ENCODE measurements around the gene TTC5.
"Not testable (repeated sequence)": the region's sequence is repeated elsewhere in the genome, so short reads cannot be mapped to it uniquely, and the experiment has no call there.

The TTC5 gene

DNA sequence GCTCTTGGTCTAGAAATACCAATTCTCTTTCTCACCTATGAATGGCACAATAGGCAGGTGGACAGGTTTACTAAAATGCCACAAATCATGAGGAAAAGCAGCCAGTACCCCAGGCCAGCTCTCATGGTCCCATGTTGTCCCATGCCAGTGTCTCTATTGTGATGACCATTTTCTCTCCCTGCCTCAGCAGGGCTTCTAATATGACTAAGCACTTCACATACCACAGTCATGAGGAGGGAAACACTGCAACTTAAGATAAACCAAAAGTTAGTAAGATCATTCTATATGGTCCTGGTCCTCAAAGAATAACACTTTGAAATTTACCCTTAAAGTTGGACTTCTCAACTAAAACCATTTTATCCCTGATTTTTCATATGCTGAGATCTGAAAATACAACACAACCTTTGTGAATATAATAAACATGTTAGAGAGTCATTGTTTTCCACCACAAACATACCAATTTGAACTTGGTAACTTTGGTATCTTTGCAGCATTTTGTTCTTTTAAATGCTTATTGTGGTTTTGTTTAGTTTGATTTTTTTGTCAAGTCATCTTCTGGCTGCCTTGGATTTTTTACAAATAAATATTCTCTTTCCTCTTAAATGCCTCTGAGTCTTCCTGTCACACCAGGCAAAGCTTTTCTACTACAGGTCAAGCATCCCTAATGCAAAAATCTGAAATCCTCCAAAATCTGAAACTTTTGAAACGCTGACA is 3.6 kb downstream of the TTC5 start:
- no peak overlapping the region for H3K27ac ChIP-seq (ENCODE audit: low read depth, low read length)
- H3K9ac ChIP-seq (ENCODE audit: low read depth, low read length), result no peak overlapping the region
- no peaks in the 10 kb centered on the region for H3K9me3 ChIP-seq (ENCODE audit: control insufficient read depth, insufficient read depth, low read length)
- no peaks in the 10 kb centered on the region for H3K27me3 ChIP-seq (ENCODE audit: control insufficient read depth, insufficient read depth, low read length)
- H3K36me3 ChIP-seq (ENCODE audit: control insufficient read depth, insufficient read depth, low read length), result peaks cover 37% of the 10 kb centered on the region
- no peaks in the 10 kb centered on the region for H3K4me1 ChIP-seq (ENCODE audit: control insufficient read depth, insufficient read depth, low read length)
- H3K4me3 ChIP-seq (ENCODE audit: low read depth, low read length), result no peak overlapping the region

DNA sequence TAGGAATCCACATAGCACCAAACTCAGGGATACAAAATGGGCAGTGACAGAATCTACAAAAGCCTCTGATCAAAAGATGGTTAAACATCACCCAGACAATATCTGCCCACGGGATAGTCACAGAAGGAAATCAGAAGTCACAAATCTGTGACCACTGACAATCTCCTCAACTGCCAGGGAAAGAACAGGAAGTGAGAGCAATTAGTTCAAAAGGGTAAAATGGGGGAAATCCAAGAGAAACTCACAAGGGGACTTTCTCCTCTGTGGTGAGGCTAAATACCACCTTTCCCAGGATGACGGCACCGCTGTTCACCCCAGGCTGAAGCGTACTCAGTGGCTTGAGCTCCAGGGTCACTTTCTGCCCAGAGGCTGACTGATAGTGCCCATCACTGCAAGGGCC is 10.7 kb downstream of the TTC5 start:
- H3K9me3 ChIP-seq (ENCODE audit: control insufficient read depth, insufficient read depth, low read length), result no peaks in the 10 kb centered on the region
- no peak overlapping the region for H3K9ac ChIP-seq (ENCODE audit: low read depth, low read length)

DNA sequence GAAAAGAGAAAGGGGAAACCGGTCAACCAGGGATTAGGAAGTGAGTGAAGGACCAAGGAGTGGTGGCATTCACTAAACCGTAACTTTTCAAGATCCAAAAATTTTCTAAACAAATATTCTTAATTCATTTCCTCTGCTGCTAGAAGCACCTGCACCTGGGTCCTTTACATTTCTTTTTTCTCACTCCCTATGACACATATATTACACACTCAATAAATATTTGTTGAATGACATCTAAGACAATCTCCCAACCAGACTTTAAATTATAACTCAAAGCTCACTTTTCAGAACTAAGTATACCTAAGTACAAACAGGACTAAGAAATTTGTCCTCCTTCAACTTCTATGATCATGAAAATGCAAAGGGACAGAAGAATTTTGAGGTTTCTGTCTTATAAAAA is 11.1 kb downstream of the TTC5 start:
- Histone ChIP-seq H3K36me3 (ENCODE audit: control insufficient read depth, insufficient read depth, low read length) (peaks cover 87% of the 10 kb centered on the region), H3K4me1 (ENCODE audit: control insufficient read depth, insufficient read depth, low read length) (no peaks in the 10 kb centered on the region)

More for the DNA sequence above, 10.7 kb downstream of the TTC5 start:
- no peaks in the 10 kb centered on the region for H3K4me1 ChIP-seq (ENCODE audit: control insufficient read depth, insufficient read depth, low read length)
- H3K27me3 ChIP-seq (ENCODE audit: control insufficient read depth, insufficient read depth, low read length), result no peaks in the 10 kb centered on the region
- H3K36me3 ChIP-seq (ENCODE audit: control insufficient read depth, insufficient read depth, low read length), result peaks cover 83% of the 10 kb centered on the region
- H3K27ac ChIP-seq (ENCODE audit: low read depth, low read length), result no peak overlapping the region
- H3K4me3 ChIP-seq (ENCODE audit: low read depth, low read length), result no peak overlapping the region

DNA sequence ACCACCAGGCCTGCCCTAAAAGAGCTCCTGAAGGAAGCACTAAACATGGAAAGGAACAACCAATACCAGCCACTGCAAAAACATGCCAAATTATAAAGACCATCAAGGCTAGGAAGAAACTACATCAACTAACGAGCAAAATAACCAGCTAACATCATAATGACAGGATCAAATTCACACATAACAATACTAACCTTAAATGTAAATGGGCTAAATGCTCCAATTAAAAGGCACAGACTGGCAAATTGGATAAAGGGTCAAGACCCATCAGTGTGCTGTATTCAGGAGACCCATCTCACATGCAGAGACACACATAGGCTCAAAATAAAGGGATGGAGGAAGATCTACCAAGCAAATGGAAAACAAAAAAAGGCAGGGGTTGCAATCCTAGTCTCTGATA is 23.8 kb downstream of the TTC5 start:
- H3K36me3 ChIP-seq (ENCODE audit: control insufficient read depth, insufficient read depth, low read length); H3K27me3 ChIP-seq (ENCODE audit: control insufficient read depth, insufficient read depth, low read length); H3K27ac ChIP-seq (ENCODE audit: low read depth, low read length); H3K9ac ChIP-seq (ENCODE audit: low read depth, low read length); H3K4me3 ChIP-seq (ENCODE audit: low read depth, low read length); H3K4me1 ChIP-seq (ENCODE audit: control insufficient read depth, insufficient read depth, low read length): not testable (repeated sequence)
- H3K9me3 ChIP-seq (ENCODE audit: control insufficient read depth, insufficient read depth, low read length), result peaks cover 15% of the 10 kb centered on the region; the same call in 1 of the 2 replicates

More for the DNA sequence above, 11.1 kb downstream of the TTC5 start:
- H3K9ac ChIP-seq (ENCODE audit: low read depth, low read length), result no peak overlapping the region
- no peak overlapping the region for H3K4me3 ChIP-seq (ENCODE audit: low read depth, low read length)
- H3K27ac ChIP-seq (ENCODE audit: low read depth, low read length), result no peak overlapping the region
- H3K27me3 ChIP-seq (ENCODE audit: control insufficient read depth, insufficient read depth, low read length), result no peaks in the 10 kb centered on the region
- H3K9me3 ChIP-seq (ENCODE audit: control insufficient read depth, insufficient read depth, low read length), result no peaks in the 10 kb centered on the region

DNA sequence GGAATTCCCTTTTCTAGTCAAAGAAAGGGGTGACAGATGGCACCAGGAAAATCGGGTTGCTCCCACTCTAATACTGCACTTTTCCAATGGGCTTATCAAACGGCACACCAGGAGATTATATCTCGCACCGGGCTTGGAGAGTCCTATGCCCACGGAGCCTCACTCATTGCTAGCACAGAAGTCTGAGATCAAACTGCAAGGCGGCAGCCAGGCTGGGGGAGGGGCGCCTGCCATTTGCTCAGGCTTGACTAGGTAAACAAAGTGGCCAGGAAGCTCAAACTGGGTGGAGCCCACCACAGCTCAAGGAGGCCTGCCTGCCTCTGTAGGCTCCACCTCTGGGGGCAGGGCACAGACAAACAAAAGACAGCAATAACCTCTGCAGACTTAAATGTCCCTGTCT is 25.5 kb downstream of the TTC5 start:
- H3K4me1 ChIP-seq (ENCODE audit: control insufficient read depth, insufficient read depth, low read length); H3K4me3 ChIP-seq (ENCODE audit: low read depth, low read length); H3K27me3 ChIP-seq (ENCODE audit: control insufficient read depth, insufficient read depth, low read length); H3K27ac ChIP-seq (ENCODE audit: low read depth, low read length); H3K9ac ChIP-seq (ENCODE audit: low read depth, low read length); H3K36me3 ChIP-seq (ENCODE audit: control insufficient read depth, insufficient read depth, low read length): not testable (repeated sequence)
- peaks cover 23% of the 10 kb centered on the region; the same call in 1 of the 2 replicates for H3K9me3 ChIP-seq (ENCODE audit: control insufficient read depth, insufficient read depth, low read length)

DNA sequence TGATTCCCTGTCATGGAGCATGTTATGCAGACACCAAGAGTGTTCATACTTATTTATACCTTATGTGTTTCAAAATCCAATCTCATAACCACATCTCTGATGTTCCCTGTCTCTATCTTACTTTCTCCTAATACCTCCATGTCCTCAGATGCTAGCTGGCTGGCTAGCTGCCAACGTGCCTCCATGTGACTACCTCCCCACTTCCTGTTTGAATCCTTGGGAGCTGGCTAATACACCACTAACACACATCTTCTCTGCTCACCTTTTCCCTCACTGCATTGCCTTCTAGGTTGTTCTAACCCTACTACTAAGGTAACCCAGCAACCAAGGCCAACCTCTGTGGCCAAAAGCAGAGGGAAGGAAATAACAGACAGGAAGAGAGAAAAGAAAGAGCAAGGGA is 27.3 kb downstream of the TTC5 start:
- H3K4me1 ChIP-seq (ENCODE audit: control insufficient read depth, insufficient read depth, low read length), result no peaks in the 10 kb centered on the region
- H3K36me3 ChIP-seq (ENCODE audit: control insufficient read depth, insufficient read depth, low read length), result no peaks in the 10 kb centered on the region
- peaks cover 40% of the 10 kb centered on the region for H3K9me3 ChIP-seq (ENCODE audit: control insufficient read depth, insufficient read depth, low read length)
- no peak overlapping the region for H3K4me3 ChIP-seq (ENCODE audit: low read depth, low read length)
- H3K27ac ChIP-seq (ENCODE audit: low read depth, low read length), result no peak overlapping the region
- no peaks in the 10 kb centered on the region for H3K27me3 ChIP-seq (ENCODE audit: control insufficient read depth, insufficient read depth, low read length)
- no peak overlapping the region for H3K9ac ChIP-seq (ENCODE audit: low read depth, low read length)

DNA sequence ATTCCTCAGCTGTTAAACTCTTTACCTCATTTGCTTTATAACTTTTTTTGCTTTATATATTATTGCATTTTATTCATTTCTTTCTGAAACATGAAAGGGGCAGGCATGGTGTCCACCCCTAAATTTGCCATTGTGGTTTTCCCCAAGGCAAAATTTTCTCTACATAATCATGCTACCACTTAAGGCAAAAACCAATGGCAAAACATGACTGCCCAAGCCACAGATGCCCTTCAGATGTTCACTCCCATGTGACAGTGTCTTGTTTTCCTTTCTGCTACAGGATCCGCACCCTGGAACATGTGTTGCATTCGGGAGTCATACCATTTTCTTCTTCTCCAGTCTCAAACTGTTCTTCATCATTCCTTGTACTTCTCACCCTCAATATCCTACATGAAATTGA is 28.3 kb downstream of the TTC5 start:
- Histone ChIP-seq H3K27ac (ENCODE audit: low read depth, low read length) (no peak overlapping the region), H3K4me3 (ENCODE audit: low read depth, low read length) (no peak overlapping the region), H3K4me1 (ENCODE audit: control insufficient read depth, insufficient read depth, low read length) (no peaks in the 10 kb centered on the region), H3K9me3 (ENCODE audit: control insufficient read depth, insufficient read depth, low read length) (peaks cover 49% of the 10 kb centered on the region), H3K36me3 (ENCODE audit: control insufficient read depth, insufficient read depth, low read length) (no peaks in the 10 kb centered on the region), H3K27me3 (ENCODE audit: control insufficient read depth, insufficient read depth, low read length) (no peaks in the 10 kb centered on the region), H3K9ac (ENCODE audit: low read depth, low read length) (no peak overlapping the region)

DNA sequence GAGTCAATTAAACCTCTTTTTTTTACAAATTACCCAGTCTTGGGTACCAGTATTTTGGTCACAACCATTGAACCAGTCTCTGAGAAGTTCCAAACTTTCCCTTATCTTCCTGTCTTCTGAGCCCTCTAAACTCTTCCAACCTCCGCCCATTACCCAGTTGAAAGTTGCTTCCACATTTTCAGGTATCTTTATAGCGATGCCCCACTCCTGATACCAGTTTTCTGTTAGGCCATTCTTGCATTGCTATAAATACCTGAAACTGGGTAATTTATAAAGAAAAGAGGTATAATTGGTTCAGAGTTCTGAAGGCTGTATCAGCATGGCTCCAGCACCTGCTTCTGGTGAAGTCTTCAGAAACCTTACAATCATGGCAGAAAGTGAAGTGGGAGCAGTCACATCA is 31.7 kb downstream of the TTC5 start:
- peaks cover 70% of the 10 kb centered on the region for H3K9me3 ChIP-seq (ENCODE audit: control insufficient read depth, insufficient read depth, low read length)
- H3K4me1 ChIP-seq (ENCODE audit: control insufficient read depth, insufficient read depth, low read length), result no peaks in the 10 kb centered on the region
- H3K9ac ChIP-seq (ENCODE audit: low read depth, low read length), result no peak overlapping the region
- no peak overlapping the region for H3K4me3 ChIP-seq (ENCODE audit: low read depth, low read length)
- no peaks in the 10 kb centered on the region for H3K36me3 ChIP-seq (ENCODE audit: control insufficient read depth, insufficient read depth, low read length)
- H3K27ac ChIP-seq (ENCODE audit: low read depth, low read length), result no peak overlapping the region
- H3K27me3 ChIP-seq (ENCODE audit: control insufficient read depth, insufficient read depth, low read length), result no peaks in the 10 kb centered on the region

DNA sequence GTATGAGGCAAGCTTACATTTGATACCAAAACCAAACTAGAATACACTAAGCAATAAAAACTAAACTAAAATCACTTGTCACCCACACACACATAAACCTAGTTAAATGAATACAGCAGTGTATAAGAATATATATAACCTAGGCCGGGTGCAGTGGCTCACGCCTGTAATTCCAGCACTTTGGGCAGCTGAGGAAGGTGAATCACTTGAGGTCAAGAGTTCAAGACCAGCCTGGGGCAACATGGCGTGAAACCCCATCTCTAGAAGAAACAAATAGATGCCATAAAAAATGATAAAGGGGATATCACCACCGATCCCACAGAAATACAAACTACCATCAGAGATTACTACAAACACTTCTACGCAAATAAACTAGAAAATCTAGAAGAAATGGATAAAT is 41.4 kb downstream of the TTC5 start:
- peaks cover 41% of the 10 kb centered on the region for H3K9me3 ChIP-seq (ENCODE audit: control insufficient read depth, insufficient read depth, low read length)
- not testable (repeated sequence) for H3K36me3 ChIP-seq (ENCODE audit: control insufficient read depth, insufficient read depth, low read length)

DNA sequence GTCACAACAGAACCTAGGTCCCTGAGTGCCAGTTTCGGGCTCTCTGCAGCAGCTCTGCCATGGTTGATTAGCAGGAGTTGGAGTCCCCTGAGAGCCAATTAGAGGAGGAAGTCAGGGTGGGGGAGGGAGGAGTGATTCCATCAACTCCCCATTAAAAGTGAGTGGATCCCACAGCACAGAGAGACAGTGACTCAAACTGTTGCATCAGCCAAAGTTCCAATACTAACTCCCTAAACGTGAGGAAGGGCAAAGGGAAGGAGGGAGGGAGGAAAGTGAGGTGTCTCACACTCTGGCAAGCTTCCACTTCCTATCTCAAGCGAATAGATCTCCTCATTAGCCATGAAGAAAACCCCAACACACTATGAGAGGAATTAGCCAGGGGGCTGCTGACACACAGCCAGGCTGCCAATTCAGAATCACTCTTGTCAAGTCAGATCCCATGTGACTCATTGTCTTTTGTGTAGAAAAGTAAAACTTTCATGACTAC is 43.1 kb downstream of the TTC5 start:
- no peak overlapping the region for H3K9ac ChIP-seq (ENCODE audit: low read depth, low read length)
- no peak overlapping the region for H3K4me3 ChIP-seq (ENCODE audit: low read depth, low read length)
- H3K4me1 ChIP-seq (ENCODE audit: control insufficient read depth, insufficient read depth, low read length), result no peaks in the 10 kb centered on the region
- no peak overlapping the region for H3K27ac ChIP-seq (ENCODE audit: low read depth, low read length)
- no peaks in the 10 kb centered on the region for H3K27me3 ChIP-seq (ENCODE audit: control insufficient read depth, insufficient read depth, low read length)
- H3K36me3 ChIP-seq (ENCODE audit: control insufficient read depth, insufficient read depth, low read length), result no peaks in the 10 kb centered on the region
- peaks cover 44% of the 10 kb centered on the region for H3K9me3 ChIP-seq (ENCODE audit: control insufficient read depth, insufficient read depth, low read length)

More for the DNA sequence above, 41.4 kb downstream of the TTC5 start:
- H3K27me3 ChIP-seq (ENCODE audit: control insufficient read depth, insufficient read depth, low read length); H3K9ac ChIP-seq (ENCODE audit: low read depth, low read length); H3K4me3 ChIP-seq (ENCODE audit: low read depth, low read length); H3K27ac ChIP-seq (ENCODE audit: low read depth, low read length); H3K4me1 ChIP-seq (ENCODE audit: control insufficient read depth, insufficient read depth, low read length): not testable (repeated sequence)

DNA sequence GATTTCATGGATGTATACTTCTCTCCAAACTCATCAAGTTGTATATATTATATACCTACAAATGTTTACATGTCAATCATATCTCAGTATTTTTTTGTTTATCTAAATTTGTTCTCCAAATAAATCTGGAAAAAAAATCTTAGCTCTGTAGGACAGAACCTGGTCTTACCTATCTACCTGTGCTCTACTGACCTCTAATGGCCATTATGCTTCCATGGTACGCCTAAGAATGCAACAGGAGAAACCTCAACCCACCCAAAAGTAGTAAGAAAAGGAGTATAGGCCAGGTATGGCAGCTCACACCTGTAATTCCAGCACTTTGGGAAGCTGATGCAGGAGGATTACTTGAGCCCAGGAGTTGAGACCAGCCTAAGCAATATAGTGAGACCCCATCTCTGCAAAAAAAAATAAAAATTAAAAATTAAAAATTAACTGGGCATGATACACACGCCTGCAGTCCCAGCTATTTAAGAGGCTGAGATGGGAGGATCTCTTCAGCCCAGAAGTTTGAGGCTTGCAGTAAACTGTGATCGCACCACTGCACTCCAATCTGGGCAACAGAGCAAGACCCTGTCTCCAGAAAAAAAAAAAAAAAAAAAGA is 58.0 kb downstream of the TTC5 start:
- Histone ChIP-seq H3K27me3 (ENCODE audit: control insufficient read depth, insufficient read depth, low read length) (no peaks in the 10 kb centered on the region), H3K9ac (ENCODE audit: low read depth, low read length) (no peak overlapping the region), H3K4me1 (ENCODE audit: control insufficient read depth, insufficient read depth, low read length) (no peaks in the 10 kb centered on the region), H3K9me3 (ENCODE audit: control insufficient read depth, insufficient read depth, low read length) (peaks cover 70% of the 10 kb centered on the region), H3K27ac (ENCODE audit: low read depth, low read length) (no peak overlapping the region), H3K36me3 (ENCODE audit: control insufficient read depth, insufficient read depth, low read length) (no peaks in the 10 kb centered on the region), H3K4me3 (ENCODE audit: low read depth, low read length) (no peak overlapping the region)
